ENCODE measurements around the gene SRL.

DNA sequence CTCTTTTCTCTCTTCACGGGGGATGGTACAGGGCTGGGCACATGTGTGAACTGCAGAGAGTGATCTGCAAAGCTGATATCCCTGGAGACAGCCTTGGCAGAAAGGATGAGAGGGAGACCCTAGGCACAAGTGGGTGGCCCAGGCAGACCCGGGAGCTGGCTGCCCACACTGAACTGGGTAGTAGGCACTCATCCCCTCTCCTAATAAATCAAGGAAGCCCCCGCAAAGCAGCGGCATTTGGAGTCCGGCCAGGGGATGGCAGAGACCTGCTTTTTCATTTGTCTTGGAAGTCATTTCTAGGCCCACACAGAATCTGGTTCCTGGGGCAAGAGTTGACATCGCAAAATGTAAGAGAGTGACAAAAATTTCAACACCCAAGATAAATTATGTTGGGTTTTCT is 34.0 kb upstream of the SRL start:
- TF ChIP-seq, protein P1, sequence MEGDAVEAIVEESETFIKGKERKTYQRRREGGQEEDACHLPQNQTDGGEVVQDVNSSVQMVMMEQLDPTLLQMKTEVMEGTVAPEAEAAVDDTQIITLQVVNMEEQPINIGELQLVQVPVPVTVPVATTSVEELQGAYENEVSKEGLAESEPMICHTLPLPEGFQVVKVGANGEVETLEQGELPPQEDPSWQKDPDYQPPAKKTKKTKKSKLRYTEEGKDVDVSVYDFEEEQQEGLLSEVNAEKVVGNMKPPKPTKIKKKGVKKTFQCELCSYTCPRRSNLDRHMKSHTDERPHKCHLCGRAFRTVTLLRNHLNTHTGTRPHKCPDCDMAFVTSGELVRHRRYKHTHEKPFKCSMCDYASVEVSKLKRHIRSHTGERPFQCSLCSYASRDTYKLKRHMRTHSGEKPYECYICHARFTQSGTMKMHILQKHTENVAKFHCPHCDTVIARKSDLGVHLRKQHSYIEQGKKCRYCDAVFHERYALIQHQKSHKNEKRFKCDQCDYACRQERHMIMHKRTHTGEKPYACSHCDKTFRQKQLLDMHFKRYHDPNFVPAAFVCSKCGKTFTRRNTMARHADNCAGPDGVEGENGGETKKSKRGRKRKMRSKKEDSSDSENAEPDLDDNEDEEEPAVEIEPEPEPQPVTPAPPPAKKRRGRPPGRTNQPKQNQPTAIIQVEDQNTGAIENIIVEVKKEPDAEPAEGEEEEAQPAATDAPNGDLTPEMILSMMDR (IDR thresholded peaks at IDR 0.05) = no peak
- no peak for TF ChIP-seq EP300 (IDR thresholded peaks at IDR 0.05)

Data from tibial nerve (tissue), 4 donors.